Activated naive CD4-positive, alpha-beta T cell treated with anti-CD3 and anti-CD28 coated beads, Interleukin-2, amount 10 ng/mL, durations not matched to agents 7 days and 5 days (primary cell): ENCODE results near the gene BICD1.
"Not testable (repeated sequence)": the region's sequence is repeated elsewhere in the genome, so short reads cannot be mapped to it uniquely, and the experiment has no call there.

Source experiments
- CTCF ChIA-PET: fragments of 350-600 bp; sonication (Branson Sonifier 250); formaldehyde crosslinking; loops from one replicate; lab custom pipeline; 2021; ENCODE audit warnings: antibody characterized with exemption; lab: Charles Lee
- DNase-seq: peaks from one replicate; pipeline ENCODE4 v3.0.0-alpha.2; 2020
- H3K27ac Mint-ChIP-seq: one replicate; pipeline ENCODE4 v1.8.0; 2021; ENCODE audit warnings: mild to moderate bottlenecking, moderate library complexity, mixed read lengths
- H3K27me3 Mint-ChIP-seq: one replicate; pipeline ENCODE4 v1.8.0; 2021; ENCODE audit warnings: mild to moderate bottlenecking, mixed read lengths
- H3K36me3 Mint-ChIP-seq: one replicate; pipeline ENCODE4 v1.8.0; 2021; ENCODE audit warnings: mixed read lengths
- H3K4me1 Mint-ChIP-seq: one replicate; pipeline ENCODE4 v1.8.0; 2021; ENCODE audit warnings: mixed read lengths
- H3K4me3 Mint-ChIP-seq: one replicate; pipeline ENCODE4 v1.8.0; 2021; ENCODE audit warnings: mild to moderate bottlenecking, moderate library complexity, mixed read lengths
- H3K9me3 Mint-ChIP-seq: one replicate; pipeline ENCODE4 v1.8.0; 2021; ENCODE audit warnings: mixed read lengths

Gene BICD1

GRCh38 chr12:32201976-32202375 is 95.3 kb downstream of the BICD1 start:
- Mint-ChIP-seq H3K9me3 (no peaks in the 10 kb centered on the region), H3K4me1 (peaks cover 4% of the 10 kb centered on the region)
- CTCF ChIA-PET, result no interaction called here

GRCh38 chr12:32205731-32206130 is 99.1 kb downstream of the BICD1 start:
- H3K9me3 Mint-ChIP-seq, result no peaks in the 10 kb centered on the region
- no peak for DNase-seq
- CTCF ChIA-PET, result no interaction called here
- H3K27me3 Mint-ChIP-seq, result no peaks in the 10 kb centered on the region
- H3K4me1 Mint-ChIP-seq, result no peaks in the 10 kb centered on the region
- H3K4me3 Mint-ChIP-seq, result no peak overlapping the region
- H3K27ac Mint-ChIP-seq, result no peak overlapping the region
- H3K36me3 Mint-ChIP-seq, result no peaks in the 10 kb centered on the region

More at GRCh38 chr12:32201976-32202375, 95.3 kb downstream of the BICD1 start:
- Mint-ChIP-seq H3K27me3 (no peaks in the 10 kb centered on the region), H3K36me3 (no peaks in the 10 kb centered on the region), H3K27ac (no peak overlapping the region), H3K4me3 (no peak overlapping the region)
- DNase-seq, result no peak

- Mint-ChIP-seq H3K9me3 (no peaks in the 10 kb centered on the region), H3K27me3 (no peaks in the 10 kb centered on the region), H3K4me3 (no peak overlapping the region), H3K27ac (no peak overlapping the region), H3K4me1 (no peaks in the 10 kb centered on the region), H3K36me3 (no peaks in the 10 kb centered on the region)
- CTCF ChIA-PET, result no interaction called here
- no peak for DNase-seq
Observed at GRCh38 chr12:32208355-32208754, 101.7 kb downstream of the BICD1 start.

GRCh38 chr12:32211066-32211899 is 104.6 kb downstream of the BICD1 start:
- Mint-ChIP-seq H3K4me3 (no peak overlapping the region), H3K27me3 (no peaks in the 10 kb centered on the region), H3K27ac (no peak overlapping the region), H3K36me3 (peaks cover 3% of the 10 kb centered on the region), H3K9me3 (no peaks in the 10 kb centered on the region), H3K4me1 (no peaks in the 10 kb centered on the region)
- DNase-seq, result no peak
- CTCF ChIA-PET, result no interaction called here

- no peaks in the 10 kb centered on the region for H3K9me3 Mint-ChIP-seq
- H3K27me3 Mint-ChIP-seq, result no peaks in the 10 kb centered on the region
- no peak for DNase-seq
- peaks cover 9% of the 10 kb centered on the region for H3K36me3 Mint-ChIP-seq
- CTCF ChIA-PET, result no interaction called here
- H3K27ac Mint-ChIP-seq, result no peak overlapping the region
- H3K4me1 Mint-ChIP-seq, result no peaks in the 10 kb centered on the region
- no peak overlapping the region for H3K4me3 Mint-ChIP-seq
Observed at GRCh38 chr12:32211900-32212156, 105.2 kb downstream of the BICD1 start.

- Mint-ChIP-seq H3K27ac (no peak overlapping the region), H3K9me3 (peaks cover 1% of the 10 kb centered on the region), H3K4me1 (no peaks in the 10 kb centered on the region), H3K36me3 (peaks cover 25% of the 10 kb centered on the region), H3K4me3 (no peak overlapping the region), H3K27me3 (no peaks in the 10 kb centered on the region)
- CTCF ChIA-PET, result no interaction called here
- DNase-seq, result no peak
Observed at GRCh38 chr12:32214723-32215122, 108.1 kb downstream of the BICD1 start.

GRCh38 chr12:32217354-32218310 is 111.0 kb downstream of the BICD1 start:
- no peak overlapping the region for H3K27ac Mint-ChIP-seq
- no peak overlapping the region for H3K4me3 Mint-ChIP-seq
- H3K4me1 Mint-ChIP-seq, result no peaks in the 10 kb centered on the region
- no peak for DNase-seq
- no peaks in the 10 kb centered on the region for H3K27me3 Mint-ChIP-seq
- H3K36me3 Mint-ChIP-seq, result peaks cover 25% of the 10 kb centered on the region
- peaks cover 1% of the 10 kb centered on the region for H3K9me3 Mint-ChIP-seq
- CTCF ChIA-PET, result interaction anchor here (1.1 kb wide), 1 partner anchor 25 kb away, joined by 3 read pairs; no protein-coding TSS in a partner anchor

- Mint-ChIP-seq H3K27me3 (no peaks in the 10 kb centered on the region), H3K36me3 (peaks cover 2% of the 10 kb centered on the region), H3K4me3 (no peak overlapping the region), H3K4me1 (no peaks in the 10 kb centered on the region), H3K27ac (no peak overlapping the region), H3K9me3 (peaks cover 1% of the 10 kb centered on the region)
- DNase-seq, result no peak
- CTCF ChIA-PET, result no interaction called here
Observed at GRCh38 chr12:32223941-32224340, 117.3 kb downstream of the BICD1 start.

GRCh38 chr12:32226768-32227167 is 120.1 kb downstream of the BICD1 start:
- Mint-ChIP-seq H3K36me3 (no peaks in the 10 kb centered on the region), H3K27me3 (no peaks in the 10 kb centered on the region), H3K9me3 (no peaks in the 10 kb centered on the region), H3K4me3 (no peak overlapping the region), H3K27ac (no peak overlapping the region), H3K4me1 (no peaks in the 10 kb centered on the region)
- DNase-seq, result no peak
- CTCF ChIA-PET, result no interaction called here

- Mint-ChIP-seq H3K9me3 (no peaks in the 10 kb centered on the region), H3K4me3 (no peak overlapping the region), H3K4me1 (no peaks in the 10 kb centered on the region), H3K27me3 (no peaks in the 10 kb centered on the region), H3K27ac (no peak overlapping the region), H3K36me3 (no peaks in the 10 kb centered on the region)
- CTCF ChIA-PET, result no interaction called here
- no peak for DNase-seq
Observed at GRCh38 chr12:32229971-32230612, 123.4 kb downstream of the BICD1 start.

GRCh38 chr12:32230613-32230993 is 124.0 kb downstream of the BICD1 start:
- Mint-ChIP-seq H3K36me3 (no peaks in the 10 kb centered on the region), H3K4me1 (no peaks in the 10 kb centered on the region), H3K9me3 (no peaks in the 10 kb centered on the region), H3K27me3 (no peaks in the 10 kb centered on the region), H3K27ac (no peak overlapping the region), H3K4me3 (no peak overlapping the region)
- no peak for DNase-seq
- CTCF ChIA-PET, result no interaction called here

- H3K4me3 Mint-ChIP-seq, CTCF ChIA-PET, H3K9me3 Mint-ChIP-seq, H3K4me1 Mint-ChIP-seq, H3K27me3 Mint-ChIP-seq, H3K36me3 Mint-ChIP-seq, H3K27ac Mint-ChIP-seq, DNase-seq: not testable (repeated sequence)
Observed at GRCh38 chr12:32231361-32231760, 124.7 kb downstream of the BICD1 start.

- CTCF ChIA-PET, result no interaction called here
- Mint-ChIP-seq H3K27me3 (no peaks in the 10 kb centered on the region), H3K36me3 (peaks cover 4% of the 10 kb centered on the region), H3K9me3 (no peaks in the 10 kb centered on the region), H3K4me3 (no peak overlapping the region), H3K4me1 (no peaks in the 10 kb centered on the region), H3K27ac (no peak overlapping the region)
- DNase-seq, result no peak
Observed at GRCh38 chr12:32233568-32233967, 126.9 kb downstream of the BICD1 start.

- no peak overlapping the region for H3K27ac Mint-ChIP-seq
- H3K9me3 Mint-ChIP-seq, result no peaks in the 10 kb centered on the region
- H3K36me3 Mint-ChIP-seq, result peaks cover 4% of the 10 kb centered on the region
- no peak overlapping the region for H3K4me3 Mint-ChIP-seq
- no peaks in the 10 kb centered on the region for H3K27me3 Mint-ChIP-seq
- DNase-seq, result no peak
- no peaks in the 10 kb centered on the region for H3K4me1 Mint-ChIP-seq
- CTCF ChIA-PET, result no interaction called here
Observed at GRCh38 chr12:32235251-32235650, 128.6 kb downstream of the BICD1 start.
